ENCODE data around the gene LONP2. TPM values are rescaled to one million over a fixed set of nuclear protein-coding genes. Genes with fewer than 3 reads are reported as not detected.

The LONP2 gene
- total and polyA plus RNA-seq, 9 of the 15 experiments (the other 6 are each of a cell fraction or from before 2014, with no cell fraction given), result 8.1 to 41.2 (median 25.6) TPM

DNA sequence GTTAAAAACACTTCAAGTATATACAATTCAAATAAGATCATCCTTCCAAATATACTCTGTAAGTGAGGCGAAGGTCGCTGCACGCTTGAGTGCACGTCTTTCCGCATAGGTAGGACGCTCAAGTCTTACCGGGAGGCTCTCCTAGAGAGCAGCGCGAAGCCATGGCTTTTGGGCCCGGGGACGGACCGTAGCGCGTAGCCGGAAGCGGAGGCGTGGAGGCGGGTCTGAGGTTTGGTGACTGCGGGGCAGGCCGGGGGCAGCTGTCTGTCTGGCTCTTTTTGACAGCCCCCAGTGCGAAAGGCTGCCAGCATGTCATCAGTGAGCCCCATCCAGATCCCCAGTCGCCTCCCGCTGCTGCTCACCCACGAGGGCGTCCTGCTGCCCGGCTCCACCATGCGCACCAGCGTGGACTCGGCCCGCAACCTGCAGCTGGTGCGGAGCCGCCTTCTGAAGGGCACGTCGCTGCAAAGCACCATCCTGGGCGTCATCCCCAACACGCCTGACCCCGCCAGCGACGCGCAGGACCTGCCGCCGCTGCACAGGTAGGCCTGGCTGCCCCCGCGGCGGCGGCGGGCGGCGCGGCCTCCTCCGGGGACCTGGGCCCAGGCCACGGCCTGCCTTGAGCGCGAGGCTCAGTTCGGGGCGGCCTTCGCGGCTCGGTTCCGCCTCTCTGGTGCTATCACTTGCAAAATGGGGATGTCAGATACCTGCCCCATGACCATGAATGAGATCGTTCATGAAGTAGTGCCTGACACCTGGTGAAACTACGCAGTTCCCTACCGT lies at the start of gene LONP2 (continued):
- TF ChIP-seq TAF1 (IDR thresholded peaks at IDR 0.05; ENCODE audit: control insufficient read depth, extremely low read depth, insufficient read depth, low read length, severe bottlenecking), result peak; percentile 61
- no peak for TF ChIP-seq ZNF134 (CRISPR knock-in tag; conservative IDR thresholded peaks at IDR 0.05)
- TF ChIP-seq HDAC2 (IDR thresholded peaks at IDR 0.05), result peak; percentile 44; the same call in 1 of the 2 replicates
- TF ChIP-seq PCBP1 (IDR thresholded peaks at IDR 0.05; ENCODE audit: low read depth, low read length, poor library complexity, severe bottlenecking), result peak; percentile 29
- peak in 1 of 2 experiments; percentile 54; a peak in 1 of 4 replicates for TF ChIP-seq RCOR1 (IDR thresholded peaks at IDR 0.05; ENCODE audit: borderline replicate concordance in 1 of 2, low read depth in 2 of 2, low read length in 2 of 2)
- TF ChIP-seq HDAC3 (IDR thresholded peaks at IDR 0.05; ENCODE audit: borderline replicate concordance, partially characterized antibody), result no peak
- peak; percentile 36; the same call in 1 of the 2 replicates for TF ChIP-seq TOE1 (IDR thresholded peaks at IDR 0.05; ENCODE audit: borderline replicate concordance)
- TF ChIP-seq TOE1 (CRISPR knock-in tag; IDR thresholded peaks at IDR 0.05; ENCODE audit: borderline replicate concordance, low read depth), result no peak
- peak in 1 of 2 experiments; percentile 55; a peak in 1 of 4 replicates for TF ChIP-seq ZNF639 (CRISPR knock-in tag; conservative IDR thresholded peaks at IDR 0.05 in 1 of 2, IDR thresholded peaks at IDR 0.05 in 1 of 2)
- 0 out of 2 replicates have a peak, but pooled peaks have one; percentile 44 for TF ChIP-seq MGA (IDR thresholded peaks at IDR 0.05)
- TF ChIP-seq GATAD2A (IDR thresholded peaks at IDR 0.05), result 0 out of 2 replicates have a peak, but pooled peaks have one; percentile 21
- TF ChIP-seq ATF1 (CRISPR knock-in tag; IDR thresholded peaks at IDR 0.05), result peak; percentile 63; the same call in 1 of the 2 replicates
- TF ChIP-seq ATF1 (tag; IDR thresholded peaks at IDR 0.05), result peak; percentile 98
